Stimulated activated CD4-positive, alpha-beta T cell treated with anti-CD3 and anti-CD28 coated beads, Interleukin-12 subunit alpha, Interleukin-12 subunit beta, amount 100 ng/mL, for 24 hours (primary cell): ENCODE measurements around the gene LUC7L.
"Not testable (repeated sequence)": the region's sequence is repeated elsewhere in the genome, so short reads cannot be mapped to it uniquely, and the experiment has no call there.

Experiments used
- DNase-seq, 2 experiments: peaks; one replicate each; pipeline ENCODE4 v3.0.0-alpha.2; 2020; ENCODE audit warnings: low read depth in 2 of 2

Gene LUC7L

DNA sequence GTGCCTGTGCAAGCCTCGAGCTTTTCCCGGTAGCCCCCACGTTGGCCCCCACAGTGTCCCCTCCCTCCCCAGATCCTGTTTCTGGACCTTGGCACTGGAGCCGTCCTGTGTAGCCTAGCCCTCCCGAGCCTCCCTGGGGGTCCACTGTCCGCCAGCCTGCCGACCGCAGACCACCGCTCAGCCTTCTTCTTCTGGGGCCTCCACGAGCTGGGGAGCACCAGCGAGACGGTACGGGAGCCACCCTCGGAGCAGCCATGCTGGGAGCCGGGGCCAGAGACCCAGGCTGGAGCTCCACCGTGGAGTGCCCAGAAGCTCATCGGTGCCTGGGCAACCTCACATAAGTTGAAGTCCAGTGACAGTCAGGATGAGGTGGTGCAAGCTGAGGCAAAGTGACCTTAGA lies 34.7 kb upstream of the LUC7L start:
- no peak for DNase-seq

GRCh38 chr16:263182-263774 lies 34.0 kb upstream of the LUC7L start:
- DNase-seq, result no peak

DNA sequence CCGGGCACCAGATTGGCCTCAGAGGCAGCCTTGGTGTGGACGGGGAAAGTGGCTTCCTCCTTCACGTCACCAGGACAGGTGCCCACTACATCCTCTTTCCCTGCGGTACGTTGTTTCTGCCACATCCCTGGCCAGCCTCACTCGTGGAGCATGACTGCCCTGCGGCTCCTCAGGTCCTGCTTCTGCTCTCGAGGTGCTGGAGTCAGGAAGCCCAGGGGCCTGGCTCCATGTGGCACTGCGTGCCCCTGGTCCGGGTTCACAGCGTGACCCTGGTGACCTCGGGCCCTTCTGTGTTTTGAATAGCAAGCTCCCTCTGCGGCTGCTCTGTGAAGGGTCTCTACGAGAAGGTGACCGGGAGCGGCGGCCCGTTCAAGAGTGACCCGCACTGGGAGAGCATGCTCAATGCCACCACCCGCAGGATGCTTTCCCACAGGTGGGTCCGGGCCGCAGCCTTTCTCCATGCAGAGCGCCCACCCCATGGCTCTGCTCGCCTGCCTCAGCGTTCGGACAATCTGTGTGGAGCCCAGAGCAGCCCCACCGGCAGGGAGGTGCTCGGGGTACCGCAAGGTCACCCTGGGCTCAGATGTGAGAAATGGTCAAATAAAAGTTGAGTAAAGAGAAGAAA lies 33.0 kb upstream of the LUC7L start:
- no peak for DNase-seq

- no peak for DNase-seq
Measured at GRCh38 chr16:261031-261691, 31.9 kb upstream of the LUC7L start.

DNA sequence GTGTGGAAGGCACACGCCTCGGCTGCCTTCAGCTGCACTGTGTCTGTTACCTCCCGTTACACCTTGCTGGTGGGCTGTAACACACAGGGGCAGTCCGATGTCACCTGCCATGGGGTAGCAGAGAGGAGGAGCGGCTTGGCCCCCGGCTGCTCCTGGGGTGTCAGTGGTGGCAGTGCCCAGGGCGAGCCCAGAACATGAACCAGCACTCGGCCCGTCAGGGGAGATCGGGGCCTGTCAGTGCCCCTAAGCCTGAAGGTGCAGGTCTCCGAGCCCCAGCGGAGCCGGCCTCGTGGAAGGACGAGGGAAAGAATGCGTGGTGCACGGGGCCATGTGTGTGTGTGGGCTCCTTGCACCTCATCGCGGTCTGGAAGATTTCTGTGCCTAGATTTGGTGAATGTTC lies 31.1 kb upstream of the LUC7L start:
- DNase-seq, result no peak

GRCh38 chr16:259814-260253 lies 30.6 kb upstream of the LUC7L start:
- no peak for DNase-seq

DNA sequence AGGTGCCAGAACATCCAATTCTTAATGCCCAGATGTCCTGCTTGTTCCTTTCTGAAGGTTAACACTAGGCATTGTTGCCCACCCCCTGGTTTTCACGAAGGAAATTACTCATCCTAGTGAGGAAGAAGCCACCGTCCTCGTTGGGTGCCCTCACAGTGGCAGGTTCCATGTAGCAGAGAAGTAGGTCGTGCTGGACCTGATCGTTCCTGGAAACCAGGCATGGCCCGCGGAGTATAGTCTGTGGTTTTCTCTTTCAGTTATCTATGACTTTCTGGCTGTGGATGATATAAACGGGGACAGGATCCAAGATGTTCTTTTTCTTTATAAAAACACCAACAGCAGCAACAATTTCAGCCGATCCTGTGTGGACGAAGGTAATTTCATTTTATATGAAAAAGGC lies 30.0 kb upstream of the LUC7L start:
- no peak for DNase-seq

GRCh38 chr16:258091-258490 lies 28.8 kb upstream of the LUC7L start:
- not testable (repeated sequence) for DNase-seq

GRCh38 chr16:255183-255582 lies 25.9 kb upstream of the LUC7L start:
- DNase-seq, result no peak

GRCh38 chr16:254461-254860 lies 25.2 kb upstream of the LUC7L start:
- DNase-seq, result no peak

DNA sequence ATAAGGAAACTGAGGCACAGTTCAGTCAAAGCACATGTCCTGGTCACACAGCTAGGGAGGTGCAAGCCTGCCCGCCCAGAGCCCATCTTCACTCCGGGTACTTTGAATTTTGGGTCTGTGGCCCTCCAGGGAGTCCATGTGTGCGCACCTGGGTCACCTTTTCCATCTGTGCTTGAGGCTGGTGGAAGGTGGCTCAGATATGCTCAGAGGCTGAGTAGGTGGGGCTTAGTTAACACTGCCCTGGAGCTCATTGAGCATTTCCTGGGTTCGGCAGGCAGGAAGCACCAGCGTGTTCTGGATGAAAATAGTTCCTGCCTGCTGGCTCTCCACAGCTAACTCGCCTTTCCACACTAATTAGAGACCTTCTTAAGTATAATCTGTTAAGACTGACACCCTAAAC lies 24.6 kb upstream of the LUC7L start:
- DNase-seq, result no peak

DNA sequence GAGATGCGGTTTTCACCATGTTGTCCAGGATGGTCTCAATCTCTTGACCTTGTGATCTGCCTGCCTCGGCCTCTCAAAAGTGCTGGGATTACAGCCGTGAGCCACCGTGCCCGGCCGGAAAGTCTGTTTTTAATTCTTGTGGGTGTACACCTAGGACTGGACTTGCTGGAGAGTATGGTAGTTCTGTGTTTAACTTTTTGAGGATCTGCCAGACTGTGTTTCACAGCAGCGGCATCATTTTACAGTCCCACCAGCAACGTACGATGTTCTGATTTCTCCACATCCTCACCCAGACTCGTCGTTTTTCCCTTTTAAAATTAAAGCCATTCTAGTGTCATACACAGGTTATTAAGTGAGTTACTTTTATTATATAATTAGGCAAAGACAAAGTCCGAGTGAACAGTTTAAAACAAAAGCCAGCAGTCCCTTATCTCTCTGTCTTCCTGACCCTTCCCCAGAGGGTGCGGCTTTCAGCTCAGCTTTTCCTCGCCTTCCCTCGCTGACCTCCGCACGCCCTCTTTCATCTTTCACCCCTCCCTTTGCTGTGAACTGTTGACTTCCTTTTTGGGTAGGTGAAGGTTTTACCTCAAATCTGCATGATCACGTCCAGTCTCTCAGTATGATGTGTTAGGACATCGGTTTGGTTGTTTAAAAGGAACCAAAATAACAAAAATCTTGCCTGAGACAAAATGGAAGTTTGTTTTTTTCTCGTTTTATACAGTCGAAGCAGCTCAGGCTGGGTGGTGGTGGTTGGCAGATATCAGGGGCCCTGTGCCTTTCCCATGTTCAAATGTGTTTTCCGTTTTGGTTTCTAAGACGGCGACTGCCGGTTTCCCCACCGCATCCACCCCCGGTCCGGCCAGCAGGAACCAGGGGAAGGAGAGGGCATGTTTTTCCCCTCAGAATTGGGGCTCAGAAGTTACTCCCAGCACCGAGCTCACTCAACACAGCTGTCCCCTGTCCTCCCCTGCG lies 23.4 kb upstream of the LUC7L start:
- DNase-seq, result no peak

DNA sequence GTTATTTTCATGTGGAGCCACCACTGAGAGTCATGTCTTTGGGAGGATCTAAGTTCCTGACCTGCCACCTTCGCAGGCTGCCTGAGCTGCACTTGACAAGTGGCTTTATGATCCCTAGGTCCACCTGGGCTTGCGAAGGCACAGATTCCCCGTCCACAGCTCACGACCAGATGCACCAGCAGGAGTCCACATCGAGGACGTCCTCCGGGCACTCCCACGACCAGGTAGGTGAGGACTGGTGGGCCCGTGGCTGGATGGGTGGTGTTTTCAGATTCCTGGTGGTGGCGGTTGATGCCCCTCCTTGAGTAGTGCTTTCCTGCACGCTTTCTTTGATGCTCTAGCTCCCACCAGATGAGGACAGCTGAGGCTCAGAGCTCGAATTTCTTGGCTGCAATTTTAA lies 20.2 kb upstream of the LUC7L start:
- DNase-seq, result no peak

DNA sequence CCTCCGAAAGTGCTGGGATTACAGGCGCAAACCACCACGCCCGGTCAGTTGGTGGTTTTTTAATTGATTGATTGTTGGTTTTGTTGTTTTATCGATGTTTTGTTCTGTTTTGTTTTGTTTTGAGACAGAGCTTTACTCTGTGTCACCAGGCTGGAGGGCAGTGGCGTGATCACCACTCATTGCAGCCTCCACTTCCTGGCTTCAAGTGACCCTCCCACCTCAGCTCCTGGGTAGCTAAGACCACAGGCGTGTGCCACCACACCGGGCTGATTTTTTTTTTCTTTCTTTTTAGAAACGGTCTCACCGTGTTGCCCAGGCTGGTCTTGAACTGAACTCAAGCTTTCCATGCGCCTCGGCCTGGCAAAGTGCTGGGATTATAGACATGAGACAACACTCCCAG lies 17.8 kb upstream of the LUC7L start:
- DNase-seq, result no peak

GRCh38 chr16:245105-245504 lies 15.9 kb upstream of the LUC7L start:
- no peak for DNase-seq

GRCh38 chr16:243348-243747 lies 14.1 kb upstream of the LUC7L start:
- DNase-seq, result no peak

DNA sequence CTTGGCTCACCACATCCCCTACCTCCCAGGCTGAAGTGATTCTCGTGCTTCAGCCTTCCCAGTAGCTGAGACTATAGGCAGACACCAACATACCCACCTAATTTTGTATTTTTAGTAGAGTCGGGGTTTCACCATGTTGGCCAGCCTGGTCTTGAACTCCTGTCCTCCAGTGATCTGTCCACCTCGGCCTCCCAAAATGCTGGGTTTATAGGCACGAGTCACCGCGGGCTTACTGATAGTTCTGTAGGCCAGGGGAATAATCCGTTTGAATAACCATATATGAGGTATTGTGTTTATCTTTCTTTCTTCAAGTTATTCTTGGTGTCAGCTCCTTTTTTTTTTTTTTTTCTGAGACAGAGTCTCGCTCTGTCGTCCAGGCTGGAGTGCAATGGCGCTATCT lies 13.0 kb upstream of the LUC7L start:
- no peak for DNase-seq

- no peak for DNase-seq
Measured at GRCh38 chr16:240559-240958, 11.3 kb upstream of the LUC7L start.

DNA sequence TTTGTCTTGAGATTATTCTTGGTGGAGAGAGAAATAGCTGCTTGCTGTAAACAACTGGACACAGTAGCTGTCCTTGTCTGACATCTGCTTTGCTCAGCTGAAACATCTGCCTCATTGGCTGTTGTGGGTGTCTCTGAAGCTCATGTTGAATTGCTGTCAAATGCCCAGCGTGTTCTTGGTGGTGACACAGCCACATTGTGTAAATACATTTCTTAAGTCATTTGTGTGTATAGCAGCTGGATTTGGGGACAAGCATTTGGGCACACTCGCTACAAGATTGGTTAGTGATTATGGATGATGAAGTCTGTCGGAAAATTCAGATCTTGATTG lies 10.7 kb upstream of the LUC7L start:
- DNase-seq, result no peak

DNA sequence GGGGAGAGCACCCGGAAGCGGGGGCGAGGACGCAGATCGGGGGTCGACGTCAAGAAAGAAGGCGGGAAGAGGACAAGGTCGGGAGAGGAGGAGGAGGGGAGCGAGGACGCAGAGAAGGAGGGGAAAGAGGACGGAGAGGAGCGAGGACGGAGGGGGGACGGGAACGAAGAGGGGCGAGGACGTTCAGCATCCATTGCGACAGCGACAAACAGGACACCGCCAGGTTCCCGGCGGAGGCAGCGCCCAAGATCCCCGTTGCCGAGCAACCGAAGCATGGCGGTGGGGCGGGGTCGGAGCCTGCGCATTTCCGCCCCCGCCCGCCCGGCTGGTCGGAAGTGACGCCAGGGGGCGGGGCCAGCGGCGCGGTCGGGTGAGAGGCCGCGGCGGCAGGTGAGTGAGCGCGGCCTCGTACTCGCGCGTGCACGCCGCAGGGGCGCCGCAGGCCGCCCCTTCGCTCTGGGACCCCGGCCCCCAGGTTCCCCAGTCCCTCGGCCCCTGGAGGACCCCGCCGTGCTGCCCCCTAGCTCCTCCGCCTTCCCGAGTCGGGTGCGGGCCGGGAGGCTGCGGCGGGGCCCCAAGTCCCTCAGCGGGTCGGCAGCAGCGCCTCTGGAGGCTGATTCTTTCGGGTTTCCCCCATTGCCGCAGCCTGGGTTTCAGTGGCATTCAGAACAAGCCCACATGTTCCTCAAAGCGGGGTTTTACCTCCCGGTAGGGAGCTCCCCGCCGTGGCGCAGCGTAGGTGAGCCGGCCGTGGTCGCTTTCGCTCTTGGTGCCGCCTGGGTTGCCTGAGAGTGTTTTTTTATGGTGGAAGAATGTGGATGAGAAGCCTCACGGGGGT lies 5.4 kb upstream of the LUC7L start, which contains the start of gene FAM234A:
Gene FAM234A (plus strand): TSS at position 354 of the 838 bp plus-strand sequence. CDS start 19,593 bp downstream, outside the sequence.
- DNase-seq, result peak; percentile 84 to 92

- DNase-seq, result no peak
Measured at GRCh38 chr16:230949-231348, 1.7 kb upstream of the LUC7L start.
